Endodermal cell (in vitro differentiated cells): ENCODE results near the gene ZNF423. TPM values are rescaled to one million over a fixed set of nuclear protein-coding genes. Genes with fewer than 3 reads are reported as not detected.

Experiments
- DNase-seq: peaks from one replicate; pipeline ENCODE4 v3.0.0-alpha.2; 2017
- H3K27ac ChIP-seq: 2 replicates; pipeline ENCODE4 v1.5.1; 2013; ENCODE audit warnings: mild to moderate bottlenecking, low read depth, low read length, moderate library complexity
- H3K27me3 ChIP-seq: 2 replicates; pipeline ENCODE4 v1.6.1; 2013; ENCODE audit warnings: mild to moderate bottlenecking, low read length, moderate library complexity; ENCODE audit not compliant: insufficient read depth, control insufficient read depth, poor library complexity, severe bottlenecking
- H3K36me3 ChIP-seq: 2 replicates; pipeline ENCODE4 v1.7.0; 2013; ENCODE audit warnings: mild to moderate bottlenecking, low read length, moderate library complexity; ENCODE audit not compliant: control insufficient read depth, insufficient read depth
- H3K4me1 ChIP-seq: one replicate; pipeline ENCODE4 v1.7.0; 2013; ENCODE audit warnings: low read length; ENCODE audit not compliant: control insufficient read depth, insufficient read depth
- H3K4me3 ChIP-seq: 2 replicates; pipeline ENCODE4 v1.5.1; 2013; ENCODE audit warnings: mild to moderate bottlenecking, low read length, moderate library complexity
- H3K9ac ChIP-seq: 2 replicates; pipeline ENCODE4 v1.6.1; 2013; ENCODE audit warnings: mild to moderate bottlenecking, low read length, moderate library complexity; ENCODE audit not compliant: poor library complexity, severe bottlenecking; ENCODE audit errors: extremely low read depth
- H3K9me3 ChIP-seq: 2 replicates; pipeline ENCODE4 v1.6.1; 2013; ENCODE audit warnings: mild to moderate bottlenecking, low read length, moderate library complexity; ENCODE audit not compliant: control insufficient read depth
- H3K27ac Mint-ChIP-seq: 2 replicates; pipeline ENCODE4 v1.8.0; 2020; ENCODE audit warnings: mixed read lengths
- H3K27me3 Mint-ChIP-seq: 2 replicates; pipeline ENCODE4 v1.8.0; 2021; ENCODE audit warnings: mild to moderate bottlenecking, mixed read lengths; ENCODE audit not compliant: insufficient read depth
- H3K36me3 Mint-ChIP-seq: 2 replicates; pipeline ENCODE4 v1.8.0; 2020; ENCODE audit warnings: low read depth, mixed read lengths
- H3K4me1 Mint-ChIP-seq: 2 replicates; pipeline ENCODE4 v1.8.0; 2020; ENCODE audit warnings: mixed read lengths
- H3K4me3 Mint-ChIP-seq: 2 replicates; pipeline ENCODE4 v1.8.0; 2020; ENCODE audit warnings: mild to moderate bottlenecking, moderate library complexity, mixed read lengths
- H3K9me3 Mint-ChIP-seq: 2 replicates; pipeline ENCODE4 v1.8.0; 2020; ENCODE audit warnings: mild to moderate bottlenecking, mixed read lengths
- CTCF ChIP-seq: fragments of 200-600 bp; sonication (generic); conservative IDR thresholded peaks from 2 replicates; pipeline ENCODE4 v1.5.0; 2021; ENCODE audit warnings: antibody characterized with exemption, mild to moderate bottlenecking
- WGBS, 2 experiments: methylation state at CpG; one replicate each; pipeline versions ENCODE4 v1.1.5 to v1.1.7; 2013; ENCODE audit warnings: missing lambda C conversion rate in 2 of 2, mixed read lengths in 1 of 2; ENCODE audit not compliant: insufficient coverage in 1 of 2, insufficient read length in 1 of 2; 5-methylcytosine and 5-hydroxymethylcytosine counted together
- total RNA-seq, 2 donors: library from RNA; stranded (reverse); fragmentation: NEBNext Ultra II Directional in 1 of 2; extraction: Animal tissue kit (Norgen Biotek cat#: 25700) in 1 of 2; gene quantifications; 2 replicates in 1 of 2; 3 replicates in 1 of 2; pipeline ENCODE4 v1.2.1, GENCODE V29; 2021

ZNF423 gene
- total RNA-seq, 2 donors from 2014 or later: 30.3 to 41.9 TPM

- Mint-ChIP-seq H3K4me1 (peaks cover 3% of the 10 kb centered on the region), H3K27ac (no peak overlapping the region), H3K9me3 (no peaks in the 10 kb centered on the region), H3K36me3 (no peaks in the 10 kb centered on the region), H3K27me3 (no peaks in the 10 kb centered on the region), H3K4me3 (no peak overlapping the region)
- Histone ChIP-seq H3K4me3 (no peak overlapping the region), H3K4me1 (peaks cover 4% of the 10 kb centered on the region), H3K9ac (no peak overlapping the region), H3K9me3 (no peaks in the 10 kb centered on the region), H3K27me3 (no peaks in the 10 kb centered on the region), H3K36me3 (no peaks in the 10 kb centered on the region), H3K27ac (no peak overlapping the region)
- 96 to 98% methylated on average over 6 to 8 of the region's 8 CpGs for WGBS, 2 experiments
- DNase-seq: no peak
- TF ChIP-seq CTCF: no peak
These were observed 365.6 kb downstream of the ZNF423 start for GRCh38 chr16:49490321-49490705.

- Mint-ChIP-seq H3K27me3 (no peaks in the 10 kb centered on the region), H3K27ac (no peak overlapping the region), H3K36me3 (no peaks in the 10 kb centered on the region), H3K4me3 (no peak overlapping the region), H3K9me3 (no peaks in the 10 kb centered on the region), H3K4me1 (peaks cover 3% of the 10 kb centered on the region)
- H3K9ac ChIP-seq: no peak overlapping the region
- H3K36me3 ChIP-seq: no peaks in the 10 kb centered on the region
- 91 to 100% methylated on average over 3 to 7 of the region's 7 CpGs for WGBS, 2 experiments
- H3K9me3 ChIP-seq: no peaks in the 10 kb centered on the region
- DNase-seq: no peak
- no peaks in the 10 kb centered on the region for H3K27me3 ChIP-seq
- peak; percentile 16 for TF ChIP-seq CTCF
- no peak overlapping the region for H3K27ac ChIP-seq
- no peak overlapping the region for H3K4me3 ChIP-seq
- H3K4me1 ChIP-seq: peaks cover 4% of the 10 kb centered on the region
These were observed 366.1 kb downstream of the ZNF423 start for GRCh38 chr16:49489686-49490320.

GRCh38 chr16:49488740-49489525, 367.0 kb downstream of the ZNF423 start:
- Histone ChIP-seq H3K4me1 (peaks cover 4% of the 10 kb centered on the region), H3K4me3 (no peak overlapping the region), H3K27ac (no peak overlapping the region), H3K9ac (no peak overlapping the region), H3K9me3 (no peaks in the 10 kb centered on the region), H3K27me3 (no peaks in the 10 kb centered on the region), H3K36me3 (no peaks in the 10 kb centered on the region)
- no peak overlapping the region for H3K27ac Mint-ChIP-seq
- H3K9me3 Mint-ChIP-seq: no peaks in the 10 kb centered on the region
- H3K36me3 Mint-ChIP-seq: no peaks in the 10 kb centered on the region
- peaks cover 2% of the 10 kb centered on the region for H3K27me3 Mint-ChIP-seq
- no peak for TF ChIP-seq CTCF
- H3K4me1 Mint-ChIP-seq: peaks cover 7% of the 10 kb centered on the region
- no peak overlapping the region for H3K4me3 Mint-ChIP-seq
- no peak for DNase-seq
- WGBS, 2 experiments: 91 to 99% methylated on average over 9 to 21 of the region's 21 CpGs
